Fibroblast of peridontal ligament (primary cell): ENCODE measurements around the gene PALLD.
"Not testable (repeated sequence)": the region's sequence is repeated elsewhere in the genome, so short reads cannot be mapped to it uniquely, and the experiment has no call there.

ENCODE experiments used
- DNase-seq: peaks from one replicate; pipeline ENCODE4 v3.0.0-alpha.2; 2010; ENCODE audit errors: extremely low read depth

PALLD gene

DNA sequence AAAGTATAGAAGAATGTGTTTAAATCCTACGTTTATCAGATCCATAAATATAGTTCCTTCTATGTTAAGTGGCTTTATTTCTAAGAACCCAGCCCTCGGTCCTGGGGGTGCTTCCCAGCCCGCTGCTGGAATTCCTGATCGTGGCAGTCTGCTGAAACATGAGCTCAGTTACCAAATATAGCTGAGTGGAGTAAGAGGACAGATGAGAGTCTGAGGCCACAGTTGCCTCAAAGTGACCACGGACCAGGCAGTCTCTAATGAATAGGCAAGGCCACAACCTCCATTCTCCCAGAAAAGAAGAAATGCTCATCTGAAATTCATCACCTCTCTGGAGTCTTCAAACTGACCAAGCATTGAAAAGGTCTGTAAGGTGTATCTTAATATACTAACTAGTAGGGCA lies at the start of gene PALLD:
Gene PALLD (plus strand): TSS at position 219 of the 400 bp plus-strand sequence.
- peak; percentile 56 for DNase-seq

DNA sequence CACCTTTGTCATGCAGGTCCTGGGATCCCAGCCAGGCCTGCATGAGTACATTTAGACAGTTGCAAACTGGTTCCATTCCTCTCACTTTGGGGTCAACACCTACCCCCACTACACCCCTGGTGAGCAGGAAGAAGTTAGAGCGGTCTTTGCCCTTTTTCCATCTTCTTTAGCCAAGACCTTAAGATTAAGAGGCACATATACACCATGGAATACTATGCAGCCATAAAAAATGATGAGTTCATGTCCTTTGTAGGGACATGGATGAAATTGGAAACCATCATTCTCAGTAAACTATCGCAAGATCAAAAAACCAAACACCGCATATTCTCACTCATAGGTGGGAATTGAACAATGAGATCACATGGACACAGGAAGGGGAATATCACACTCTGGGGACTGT lies 47.8 kb upstream of the PALLD start:
- not testable (repeated sequence) for DNase-seq

DNA sequence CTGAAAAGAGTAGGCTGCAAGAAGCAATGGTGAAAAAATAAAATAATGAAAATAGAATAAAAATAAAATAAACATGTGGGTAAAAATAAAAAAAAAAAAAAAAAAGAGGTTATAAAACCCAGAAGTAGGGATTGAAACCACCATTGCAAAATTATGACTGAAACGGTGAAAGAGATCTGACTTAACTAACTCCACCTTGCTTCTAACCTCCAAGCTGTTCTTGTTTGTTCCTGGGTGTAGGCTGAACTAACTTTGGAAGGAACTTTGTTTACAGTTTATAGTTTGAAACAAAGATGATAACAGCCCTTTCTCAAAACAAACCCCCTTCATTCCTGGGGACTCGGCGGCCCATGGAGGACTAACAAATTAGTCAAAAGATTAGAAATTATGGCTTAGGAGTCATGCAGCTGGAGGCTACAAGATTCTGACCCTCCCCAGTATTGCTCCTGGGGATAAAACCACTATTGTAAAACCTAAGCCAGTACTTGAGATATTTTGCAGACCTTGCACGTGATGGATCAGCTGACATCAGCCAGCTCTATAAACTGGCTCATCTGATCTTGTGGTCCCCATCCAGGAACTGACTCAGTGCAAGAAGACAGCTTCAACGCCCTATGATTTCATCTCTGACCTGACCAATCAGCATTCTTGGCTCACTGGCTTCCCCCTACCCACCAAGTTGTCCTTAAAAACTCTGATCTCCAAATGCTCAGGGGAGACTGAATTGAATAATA lies 47.0 kb upstream of the PALLD start:
- DNase-seq = peak; percentile 86

DNA sequence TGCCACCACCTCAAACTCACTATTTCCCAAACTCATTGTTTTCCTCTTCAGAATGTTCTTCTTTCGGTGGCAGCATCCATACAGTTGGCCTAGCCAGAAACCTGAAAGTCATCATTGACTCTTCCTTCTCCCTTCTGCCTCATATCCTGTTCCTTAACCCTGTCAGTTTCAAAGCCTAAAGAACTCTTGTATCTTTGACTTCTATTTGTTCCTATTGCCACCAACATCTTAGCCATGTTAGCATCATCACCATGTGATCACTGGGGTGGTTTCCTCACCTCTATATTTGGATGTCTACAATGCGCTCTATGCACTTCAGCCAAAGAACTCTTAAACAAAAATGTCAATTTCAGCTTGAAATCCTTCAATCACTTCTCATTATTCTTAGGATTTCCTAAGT lies 45.5 kb upstream of the PALLD start:
- DNase-seq = no peak

DNA sequence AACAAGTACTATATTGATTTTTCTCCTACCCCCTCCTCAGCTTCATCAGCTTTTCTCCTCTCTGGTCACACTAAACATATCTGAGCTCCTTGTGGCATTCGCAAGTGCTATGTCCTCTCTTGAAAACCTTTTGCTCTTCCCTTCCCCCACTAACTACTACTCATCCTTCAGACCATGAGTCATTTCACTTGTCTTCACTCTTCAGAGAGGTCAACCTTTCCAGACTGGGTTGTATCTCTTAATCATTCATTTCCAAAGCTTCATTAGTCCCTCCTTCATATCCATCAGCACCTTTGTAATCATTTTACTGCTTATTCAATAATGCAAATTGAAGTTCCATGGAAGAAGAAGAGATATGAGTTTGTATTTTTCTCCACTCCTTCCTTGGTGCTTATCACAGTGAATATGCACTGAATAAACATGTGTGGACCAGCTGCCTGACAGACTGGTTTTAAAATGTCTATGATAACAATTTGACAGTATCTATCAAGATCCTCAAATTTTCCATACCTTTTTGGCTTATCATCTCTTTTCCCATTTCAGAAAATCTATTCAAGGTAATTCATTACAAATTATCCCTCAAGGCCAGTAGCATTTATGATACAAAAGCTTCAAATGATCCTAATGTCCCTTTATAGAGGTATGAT lies 45.0 kb upstream of the PALLD start:
- peak; percentile 49 for DNase-seq

DNA sequence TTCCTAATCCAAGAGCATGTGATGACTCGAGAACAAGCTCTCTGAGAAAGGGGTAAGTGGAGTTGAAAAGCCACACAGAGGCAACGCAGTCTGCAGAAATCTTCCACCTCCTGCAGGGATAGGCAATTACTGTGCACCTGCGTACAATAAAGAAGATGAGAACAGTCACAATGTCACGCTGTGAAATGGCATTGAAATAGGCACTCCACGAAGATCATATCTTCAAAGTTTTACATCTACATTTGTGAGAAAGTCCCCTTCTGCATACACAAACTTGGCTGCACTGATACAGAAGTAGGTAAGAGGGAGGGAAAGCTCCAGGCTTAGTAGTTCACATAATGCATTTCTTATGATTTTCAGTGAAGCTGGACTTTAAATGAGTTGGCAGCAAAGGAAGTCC lies 43.7 kb upstream of the PALLD start:
- DNase-seq = no peak

DNA sequence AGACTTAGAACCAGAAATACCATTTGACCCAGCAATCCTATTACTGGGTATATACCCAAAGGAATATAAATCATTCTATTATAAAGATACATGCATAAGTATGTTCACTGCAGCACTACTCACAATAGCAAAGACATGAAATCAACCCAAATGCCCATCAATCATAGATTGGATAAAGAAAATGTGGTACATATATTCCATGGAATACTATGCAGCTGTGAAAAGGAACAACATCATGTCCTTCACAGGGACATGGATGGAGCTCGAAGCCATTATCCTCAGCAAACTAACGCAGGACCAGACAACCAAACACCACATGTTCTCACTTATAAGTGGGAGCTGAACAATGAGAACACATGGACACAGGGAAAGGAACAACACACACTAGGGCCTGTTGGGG lies 38.6 kb upstream of the PALLD start:
- not testable (repeated sequence) for DNase-seq

DNA sequence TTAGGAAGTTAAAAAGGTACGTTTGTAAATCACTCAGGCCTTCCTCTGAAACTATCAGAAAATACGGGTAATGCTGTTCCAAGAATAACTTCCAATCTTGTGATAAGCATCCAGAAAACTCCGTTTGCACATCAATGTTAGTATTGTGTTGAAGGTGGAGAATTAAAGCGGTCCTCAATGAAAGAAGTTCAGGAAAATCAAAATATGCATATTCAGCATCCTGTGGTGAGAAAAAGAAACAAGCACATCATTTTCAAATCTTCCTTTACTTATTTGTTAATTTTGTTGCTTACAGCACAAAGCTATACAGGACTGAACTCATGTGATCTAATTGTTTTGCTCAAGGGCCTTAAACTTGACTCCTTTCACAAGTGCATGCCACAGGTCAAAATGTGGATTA lies 35.0 kb upstream of the PALLD start:
- DNase-seq = no peak

DNA sequence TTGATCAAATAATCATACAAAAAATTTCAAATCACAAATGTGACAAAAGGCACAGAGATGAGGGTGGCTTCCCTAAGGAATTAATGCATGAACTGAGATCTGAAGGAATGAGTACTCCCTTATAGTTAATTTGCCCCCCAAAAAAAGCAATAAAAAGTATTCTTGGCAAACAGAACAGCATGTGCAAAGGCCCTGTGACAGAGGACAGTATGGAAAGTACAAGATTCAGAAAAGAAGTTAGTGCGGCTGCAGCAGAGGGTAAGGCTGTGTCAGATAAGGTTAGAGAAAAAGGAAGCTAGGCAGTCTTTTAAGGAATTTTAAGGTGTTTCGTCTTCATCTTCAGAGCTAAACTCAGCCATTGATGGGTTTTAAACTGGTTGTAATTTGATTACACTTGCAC lies 23.9 kb upstream of the PALLD start:
- no peak for DNase-seq

DNA sequence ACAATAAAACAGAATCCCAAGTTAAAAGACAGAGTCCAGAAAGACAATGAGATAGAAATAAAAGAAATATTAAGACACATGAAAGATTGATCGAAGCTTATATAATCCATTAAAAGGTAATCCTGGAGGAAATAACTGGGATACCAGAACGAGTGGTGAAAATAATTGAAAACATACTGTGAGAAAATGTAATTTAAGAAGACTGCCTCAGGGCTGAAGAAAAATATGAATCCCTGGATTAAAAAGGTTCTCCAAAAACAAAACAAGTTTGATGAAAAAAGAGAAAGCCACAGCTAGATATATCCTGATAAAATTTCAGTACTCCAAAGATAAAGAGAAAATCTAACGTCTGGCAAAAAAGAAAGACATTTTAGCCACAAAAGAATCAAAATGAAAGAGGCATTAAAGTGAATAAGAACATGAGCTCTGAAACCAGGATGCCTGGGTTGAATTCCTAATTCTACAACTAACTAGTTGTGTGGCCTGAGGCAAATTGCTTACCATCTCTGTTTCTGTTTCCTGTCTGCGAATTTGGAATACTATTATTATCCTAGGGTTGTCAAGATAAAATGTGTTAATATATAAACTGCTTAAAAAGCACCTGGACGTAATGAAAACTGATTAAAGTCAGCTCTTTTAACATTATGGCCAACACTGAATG lies 22.1 kb upstream of the PALLD start:
- no peak for DNase-seq

DNA sequence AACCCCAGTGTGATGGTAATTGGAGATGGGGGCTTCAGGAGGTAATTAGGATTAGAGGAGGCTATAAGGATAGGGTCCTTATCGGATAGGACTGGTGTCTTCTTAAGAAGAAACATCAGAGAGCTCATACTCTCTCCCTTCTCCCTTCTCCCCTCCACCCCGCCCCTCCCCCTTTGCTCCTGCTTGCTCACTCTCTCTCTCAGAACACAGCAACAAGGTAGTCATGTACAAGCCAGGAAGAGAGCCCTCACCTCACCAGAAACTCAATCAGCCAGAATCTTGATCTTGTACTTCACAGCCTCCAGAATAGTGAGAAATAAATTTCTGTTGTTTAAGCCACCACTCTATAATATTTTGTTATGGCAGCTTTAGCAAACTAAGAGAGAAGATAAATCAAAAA lies 21.1 kb upstream of the PALLD start:
- DNase-seq = no peak

DNA sequence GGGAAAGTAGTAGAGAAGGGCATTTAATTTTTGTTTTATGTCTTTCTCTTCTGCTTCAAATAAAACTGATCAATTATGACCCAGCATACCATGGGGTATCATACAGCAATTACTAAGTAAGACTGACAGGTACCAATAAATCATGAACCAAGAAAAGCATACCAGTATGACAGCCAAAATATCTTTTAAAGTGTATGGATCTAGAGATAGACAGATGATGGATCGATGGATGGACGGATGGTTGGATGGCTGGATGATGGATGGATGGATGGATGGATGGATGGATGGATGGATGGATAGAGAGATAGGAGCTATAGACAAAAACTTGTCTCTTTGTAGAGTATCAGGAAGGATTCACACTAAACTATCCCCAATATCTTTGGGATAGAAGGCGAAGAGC lies 18.0 kb upstream of the PALLD start:
- no peak for DNase-seq

DNA sequence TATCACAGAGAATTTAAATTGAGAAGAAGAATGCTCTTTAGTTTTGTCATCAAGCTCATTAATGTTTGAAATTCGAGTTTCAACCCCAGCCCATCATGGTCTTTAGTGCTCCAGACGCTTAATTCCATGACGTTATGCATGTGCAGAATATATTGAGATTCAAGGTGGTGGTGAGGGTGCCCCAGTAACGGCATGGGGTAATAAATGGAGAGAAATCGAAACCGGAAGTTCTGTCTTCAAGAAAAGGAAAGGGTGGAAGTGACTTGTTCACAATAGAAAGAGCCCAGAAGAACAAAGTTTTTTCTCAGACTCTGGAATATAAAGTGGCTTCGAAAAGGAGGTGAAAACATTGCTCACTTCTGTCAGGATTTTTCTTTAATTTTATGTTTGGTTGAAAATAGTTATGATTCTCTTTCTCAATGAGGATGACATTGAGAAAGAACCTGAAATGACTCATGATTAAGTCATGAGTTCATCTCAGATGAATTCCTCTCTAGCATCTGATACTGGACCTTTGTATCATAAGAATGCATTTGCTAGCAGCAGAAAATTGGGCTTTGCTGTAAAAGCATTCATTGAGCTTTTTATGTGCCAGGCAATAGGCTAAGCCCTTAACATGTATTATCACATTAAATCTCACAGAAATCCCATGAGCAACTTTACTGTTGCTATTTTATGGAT lies 15.8 kb upstream of the PALLD start:
- peak; percentile 84 for DNase-seq

DNA sequence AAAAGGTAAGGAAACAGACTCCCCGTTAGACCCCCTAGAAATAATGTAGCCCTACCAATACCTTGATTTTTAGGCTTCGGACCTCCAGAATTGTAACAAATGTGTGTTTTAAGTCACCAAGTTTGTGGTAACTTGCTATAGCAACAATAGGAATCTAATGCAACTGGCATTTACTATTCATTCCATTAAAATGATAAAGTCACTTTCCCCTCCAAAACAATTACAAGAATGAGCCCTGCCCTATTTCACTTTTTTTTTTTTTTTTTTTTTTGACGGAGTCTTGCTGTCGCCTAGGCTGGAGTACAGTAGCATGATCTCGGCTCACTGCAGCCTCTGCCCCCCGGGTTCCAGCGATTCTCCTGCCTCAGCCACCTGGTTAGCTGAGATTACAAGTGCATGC lies 13.0 kb upstream of the PALLD start:
- DNase-seq = peak; percentile 45

DNA sequence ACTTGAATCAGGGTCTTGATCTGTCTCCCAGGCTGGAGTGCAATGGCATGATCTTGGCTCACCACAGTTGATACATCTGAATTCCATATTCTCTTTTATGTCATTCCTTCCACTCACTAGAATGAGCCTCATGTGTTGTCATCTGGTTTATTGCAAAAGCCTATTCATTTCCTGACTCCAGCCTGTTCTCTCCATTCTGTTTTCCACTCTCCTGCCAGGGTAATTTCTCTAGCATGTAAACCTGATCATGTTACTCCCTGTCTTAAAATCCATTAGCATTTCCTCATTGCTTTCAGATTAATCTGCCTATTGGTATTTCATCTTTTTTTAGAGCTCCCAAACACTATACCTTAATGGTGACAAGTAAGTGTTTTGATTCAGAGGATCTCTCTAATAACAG lies 12.2 kb upstream of the PALLD start:
- peak; percentile 97 for DNase-seq

DNA sequence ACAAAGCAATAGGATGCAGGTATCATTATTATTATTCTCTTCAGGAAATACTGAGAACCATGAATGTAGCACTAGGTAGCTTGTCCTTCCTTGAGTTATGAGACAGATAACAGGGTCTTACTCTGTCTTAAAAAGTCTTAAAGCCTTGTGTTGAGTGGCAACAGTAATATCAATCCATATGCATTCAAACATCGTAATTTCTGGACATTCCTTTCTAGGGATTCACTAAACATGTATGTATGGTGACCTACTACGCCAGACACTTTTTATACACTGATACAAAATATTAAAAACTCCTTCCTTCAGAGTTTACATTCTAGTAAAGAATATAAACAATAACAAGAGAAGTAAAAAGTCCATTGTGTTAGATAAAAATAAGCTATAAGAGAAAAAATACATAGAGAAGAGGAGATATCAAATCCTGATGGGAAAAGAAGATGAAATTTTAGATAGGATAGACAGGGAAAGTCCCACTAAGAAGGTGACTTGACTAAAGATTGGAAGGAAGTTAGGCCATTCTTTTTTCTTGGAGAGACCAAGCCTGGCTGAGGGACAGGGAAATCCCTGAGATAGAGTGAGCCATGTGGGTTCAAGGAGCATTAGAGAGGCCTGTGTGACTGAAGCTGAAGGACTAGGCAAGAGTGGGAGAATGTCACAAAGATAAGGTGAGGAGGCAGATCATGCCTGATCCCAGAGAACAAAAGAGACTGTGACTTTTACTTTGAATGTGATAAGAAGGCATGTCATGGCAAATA lies 11.5 kb upstream of the PALLD start:
- no peak for DNase-seq

DNA sequence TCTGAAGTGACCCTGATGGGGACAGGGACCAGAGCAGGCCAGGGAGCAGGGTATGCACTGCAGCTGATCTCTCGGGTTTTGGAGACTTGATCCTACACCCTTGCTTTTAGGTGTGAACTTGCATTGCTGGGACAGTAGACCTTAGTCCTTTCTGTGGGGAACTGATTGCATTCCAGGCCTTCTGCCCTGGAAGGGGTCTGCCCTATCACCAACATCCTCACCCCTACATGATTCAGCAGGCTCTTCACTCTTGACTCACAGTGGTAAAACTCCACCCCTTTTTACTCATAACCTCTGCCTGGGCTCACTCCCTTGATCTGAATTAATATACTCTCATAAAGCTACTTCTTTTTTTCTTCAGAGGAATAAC lies 10.0 kb upstream of the PALLD start:
- DNase-seq = peak; percentile 54

DNA sequence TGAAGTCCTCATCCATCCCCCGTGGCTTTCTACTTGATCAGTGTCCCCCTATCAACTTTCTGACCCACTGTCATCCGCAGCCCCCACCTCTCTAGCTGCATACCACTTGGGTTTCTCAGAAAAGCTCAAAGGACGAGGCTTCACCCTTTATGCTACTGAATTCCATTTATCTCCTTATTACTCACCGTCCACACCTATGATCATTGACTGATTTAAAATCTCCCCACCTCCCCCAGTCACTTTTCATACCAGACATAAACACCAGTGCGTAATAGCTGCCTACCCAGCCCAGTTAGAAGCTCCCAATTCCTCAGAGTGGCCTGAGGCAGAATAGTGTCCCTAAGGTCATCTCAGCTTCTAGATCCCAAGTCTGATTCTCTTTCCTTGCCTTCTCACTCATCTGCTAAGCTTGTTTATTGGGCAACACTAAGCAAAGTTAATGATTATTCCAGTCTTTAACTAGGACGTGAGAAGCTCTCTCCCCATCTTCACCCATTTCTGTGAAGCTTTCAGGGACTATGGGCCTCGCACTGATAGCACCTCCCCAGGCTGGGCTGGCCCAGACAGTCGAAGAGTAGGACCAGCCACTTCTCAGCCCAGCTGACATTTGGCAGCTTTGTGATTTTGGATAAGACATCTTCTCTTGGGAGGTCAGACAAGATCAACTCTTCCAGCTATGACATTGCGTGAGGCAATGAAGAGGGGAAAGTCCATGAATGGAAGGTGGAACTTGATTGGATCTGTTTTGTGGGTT lies 9.4 kb upstream of the PALLD start:
- no peak for DNase-seq

DNA sequence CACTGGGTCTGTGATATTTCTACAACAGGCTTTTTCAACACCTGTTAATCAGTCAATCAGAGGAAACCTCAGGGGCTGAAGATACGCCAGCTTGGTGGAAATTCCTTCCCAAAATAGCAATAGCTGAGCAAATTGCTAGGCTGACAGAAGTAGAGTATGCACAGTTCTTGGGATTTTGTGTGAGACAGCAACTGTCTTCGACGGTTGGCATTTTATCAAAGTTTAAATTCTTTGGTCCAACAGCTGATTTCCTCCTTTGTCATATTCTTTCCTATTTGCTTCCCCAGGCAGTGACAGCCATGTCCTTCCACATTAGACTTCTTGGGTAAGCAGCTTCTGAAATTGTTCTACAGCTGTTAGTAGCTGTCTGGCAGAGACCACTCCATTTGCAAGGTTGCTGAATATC lies 8.0 kb upstream of the PALLD start:
- DNase-seq = no peak

DNA sequence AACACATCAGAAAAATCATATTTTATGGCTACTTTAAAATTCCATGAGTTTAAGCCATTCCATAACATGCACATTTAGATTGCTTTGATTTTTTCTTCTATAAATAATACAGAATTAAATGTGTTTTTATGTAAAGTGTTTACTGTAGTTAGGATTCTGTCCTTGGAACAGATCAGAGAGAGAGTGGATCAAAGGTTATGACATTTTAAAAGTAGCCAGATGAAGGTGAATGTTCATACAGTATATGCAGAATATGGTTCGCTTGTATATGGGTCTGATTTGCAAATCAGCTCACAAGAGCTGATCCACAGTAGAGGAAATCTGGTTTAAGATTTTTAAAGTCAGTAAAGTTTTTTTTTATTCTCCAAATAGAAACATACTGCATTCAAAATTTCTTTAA lies 7.2 kb upstream of the PALLD start:
- DNase-seq = no peak

DNA sequence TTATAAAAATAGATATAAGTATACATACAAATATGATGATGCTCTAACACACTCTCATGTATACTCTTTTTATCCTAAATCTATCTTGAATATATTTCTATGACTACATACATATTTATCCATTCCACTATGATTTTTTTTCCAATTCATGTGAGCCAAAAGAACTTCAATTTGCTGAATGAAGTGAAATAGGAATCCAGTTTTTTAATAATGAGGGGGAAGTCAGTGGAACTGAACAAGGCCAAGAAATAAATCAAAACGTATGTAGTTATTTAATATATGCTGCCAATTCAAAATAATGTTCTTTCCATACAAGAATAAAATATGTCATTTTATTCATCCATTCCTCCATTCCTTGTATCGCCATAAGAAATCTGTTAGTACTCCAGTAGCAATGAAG lies 6.1 kb upstream of the PALLD start:
- no peak for DNase-seq
